ENCODE results near the gene ADAMTS15. TPM values are rescaled to one million over a fixed set of nuclear protein-coding genes. Genes with fewer than 3 reads are reported as not detected.

Gene ADAMTS15
- total RNA-seq, 2 donors from 2014 or later = 0.59 to 1.5 TPM

GRCh38 chr11:130422251-130422995 is 26.0 kb upstream of the ADAMTS15 start:
- H3K36me3 ChIP-seq = no peaks in the 10 kb centered on the region
- H3K27me3 ChIP-seq (replicated peaks; ENCODE audit: insufficient read depth) = peaks cover 5% of the 10 kb centered on the region
- intact Hi-C loops (cut with DNase I) = loop anchor here (5.0 kb wide), 1 partner anchor 105 kb away; no protein-coding TSS in a partner anchor
- H3K27ac ChIP-seq = no peak overlapping the region
- H3K9me3 ChIP-seq = no peaks in the 10 kb centered on the region
- no peak for DNase-seq (ENCODE audit: low spot score)
- no peak for TF ChIP-seq POLR2A (IDR thresholded peaks at IDR 0.05)
- TF ChIP-seq, protein P1, sequence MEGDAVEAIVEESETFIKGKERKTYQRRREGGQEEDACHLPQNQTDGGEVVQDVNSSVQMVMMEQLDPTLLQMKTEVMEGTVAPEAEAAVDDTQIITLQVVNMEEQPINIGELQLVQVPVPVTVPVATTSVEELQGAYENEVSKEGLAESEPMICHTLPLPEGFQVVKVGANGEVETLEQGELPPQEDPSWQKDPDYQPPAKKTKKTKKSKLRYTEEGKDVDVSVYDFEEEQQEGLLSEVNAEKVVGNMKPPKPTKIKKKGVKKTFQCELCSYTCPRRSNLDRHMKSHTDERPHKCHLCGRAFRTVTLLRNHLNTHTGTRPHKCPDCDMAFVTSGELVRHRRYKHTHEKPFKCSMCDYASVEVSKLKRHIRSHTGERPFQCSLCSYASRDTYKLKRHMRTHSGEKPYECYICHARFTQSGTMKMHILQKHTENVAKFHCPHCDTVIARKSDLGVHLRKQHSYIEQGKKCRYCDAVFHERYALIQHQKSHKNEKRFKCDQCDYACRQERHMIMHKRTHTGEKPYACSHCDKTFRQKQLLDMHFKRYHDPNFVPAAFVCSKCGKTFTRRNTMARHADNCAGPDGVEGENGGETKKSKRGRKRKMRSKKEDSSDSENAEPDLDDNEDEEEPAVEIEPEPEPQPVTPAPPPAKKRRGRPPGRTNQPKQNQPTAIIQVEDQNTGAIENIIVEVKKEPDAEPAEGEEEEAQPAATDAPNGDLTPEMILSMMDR (IDR thresholded peaks at IDR 0.05) = no peak
- no peak for TF ChIP-seq POLR2AphosphoS5 (IDR thresholded peaks at IDR 0.05)
- no peak overlapping the region for H3K4me3 ChIP-seq
- H3K4me1 ChIP-seq (replicated peaks) = peaks cover 2% of the 10 kb centered on the region
- WGBS = 90% methylated on average over 22 of the region's 22 CpGs

GRCh38 chr11:130423541-130424142 is 24.8 kb upstream of the ADAMTS15 start:
- no peaks in the 10 kb centered on the region for H3K9me3 ChIP-seq
- H3K4me3 ChIP-seq = no peak overlapping the region
- peaks cover 5% of the 10 kb centered on the region for H3K27me3 ChIP-seq (replicated peaks; ENCODE audit: insufficient read depth)
- WGBS = 84% methylated on average over 16 of the region's 16 CpGs
- peaks cover 6% of the 10 kb centered on the region for H3K4me1 ChIP-seq (replicated peaks)
- TF ChIP-seq POLR2A (IDR thresholded peaks at IDR 0.05) (no peak), POLR2AphosphoS5 (IDR thresholded peaks at IDR 0.05) (no peak)
- TF ChIP-seq, protein P1 (IDR thresholded peaks at IDR 0.05) = no peak
- H3K27ac ChIP-seq = no peak overlapping the region
- intact Hi-C loops (cut with DNase I) = loop anchor here (5.0 kb wide), 1 partner anchor 106 kb away; no protein-coding TSS in a partner anchor
- H3K36me3 ChIP-seq = no peaks in the 10 kb centered on the region
- no peak for DNase-seq (ENCODE audit: low spot score)

DNA sequence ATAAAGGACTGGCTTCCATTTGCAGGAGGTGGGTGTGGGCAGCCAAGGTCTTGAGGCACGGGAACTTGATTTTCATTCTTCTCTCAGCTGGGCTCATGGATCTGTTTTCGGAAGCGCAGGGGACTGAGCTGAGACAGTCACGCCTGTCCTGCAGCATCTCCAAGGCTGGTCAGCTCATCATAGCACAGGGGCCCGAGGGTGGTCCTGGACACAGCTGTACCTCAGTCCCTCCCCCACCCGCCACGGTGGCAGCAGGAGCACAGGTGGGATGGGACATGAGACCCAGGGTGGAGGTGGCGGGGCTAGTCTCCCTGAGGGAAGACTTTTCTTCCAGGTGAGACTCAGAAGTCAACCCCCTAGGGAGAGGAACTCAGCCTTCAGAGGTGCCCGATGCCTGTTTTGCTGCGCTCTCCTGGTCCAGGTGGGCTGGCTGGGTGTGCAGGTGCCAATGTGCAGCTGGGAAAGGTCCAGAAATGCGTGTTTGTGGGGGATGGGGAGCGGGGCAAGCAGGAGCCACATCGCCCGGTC is 23.8 kb upstream of the ADAMTS15 start:
- WGBS = 93% methylated on average over 14 of the region's 14 CpGs
- H3K4me1 ChIP-seq (replicated peaks) = peaks cover 6% of the 10 kb centered on the region
- no peak overlapping the region for H3K4me3 ChIP-seq
- no peak overlapping the region for H3K27ac ChIP-seq
- TF ChIP-seq, protein P1 (IDR thresholded peaks at IDR 0.05) = no peak
- TF ChIP-seq POLR2A (IDR thresholded peaks at IDR 0.05) = no peak
- no peak for TF ChIP-seq POLR2AphosphoS5 (IDR thresholded peaks at IDR 0.05)
- no peaks in the 10 kb centered on the region for H3K36me3 ChIP-seq
- H3K9me3 ChIP-seq = no peaks in the 10 kb centered on the region
- intact Hi-C loops (cut with DNase I) = loop anchor here (5.0 kb wide), 1 partner anchor 107 kb away; no protein-coding TSS in a partner anchor
- peaks cover 5% of the 10 kb centered on the region for H3K27me3 ChIP-seq (replicated peaks; ENCODE audit: insufficient read depth)
- no peak for DNase-seq (ENCODE audit: low spot score)

DNA sequence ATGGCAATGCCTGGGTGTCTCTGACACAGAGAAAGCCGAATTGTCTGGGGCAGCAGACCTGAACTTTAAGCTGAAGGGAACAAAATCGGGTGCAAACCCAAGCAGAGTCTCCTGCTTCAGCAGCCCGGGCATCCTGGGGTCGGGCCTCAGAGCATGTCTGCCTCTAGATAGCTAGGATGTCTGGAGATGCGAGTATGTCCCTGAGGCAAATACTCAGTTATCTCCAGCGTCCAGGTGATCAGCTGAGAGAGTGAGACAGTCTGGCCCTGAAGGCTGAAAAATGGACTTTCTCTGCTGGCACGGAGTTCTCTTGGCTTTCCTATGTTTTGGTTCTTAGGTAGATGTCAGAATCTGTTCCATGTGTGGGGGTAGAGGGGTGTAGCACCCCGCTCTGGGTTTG is 23.3 kb upstream of the ADAMTS15 start:
- H3K27ac ChIP-seq = no peak overlapping the region
- WGBS = 85% methylated on average over 8 of the region's 8 CpGs
- H3K36me3 ChIP-seq = no peaks in the 10 kb centered on the region
- DNase-seq (ENCODE audit: low spot score) = no peak
- peaks cover 6% of the 10 kb centered on the region for H3K4me1 ChIP-seq (replicated peaks)
- no peaks in the 10 kb centered on the region for H3K9me3 ChIP-seq
- TF ChIP-seq, protein P1 (IDR thresholded peaks at IDR 0.05) = no peak
- TF ChIP-seq POLR2A (IDR thresholded peaks at IDR 0.05) (no peak), POLR2AphosphoS5 (IDR thresholded peaks at IDR 0.05) (no peak)
- intact Hi-C loops (cut with DNase I) = no loop called here
- H3K27me3 ChIP-seq (replicated peaks; ENCODE audit: insufficient read depth) = peaks cover 5% of the 10 kb centered on the region
- no peak overlapping the region for H3K4me3 ChIP-seq
